NT2/D1 (cell line): ENCODE results near the gene KCNJ6.

Experiments
- SUZ12 ChIP-seq: IDR thresholded peaks from 2 replicates; pipeline ENCODE4 v1.6.1; 2011; ENCODE audit not compliant: insufficient read length, insufficient read depth; ENCODE audit errors: extremely low read depth
- YY1 ChIP-seq: IDR thresholded peaks from 2 replicates; pipeline ENCODE4 v1.6.1; 2011; ENCODE audit not compliant: insufficient read length, insufficient read depth
- ZNF274 ChIP-seq: IDR thresholded peaks from 2 replicates; pipeline ENCODE4 v1.6.1; 2011; ENCODE audit warnings: mild to moderate bottlenecking, low read depth, low read length

GRCh38 chr21:37792046-37792445 is 124.2 kb downstream of the KCNJ6 start:
- no peak for TF ChIP-seq YY1
- TF ChIP-seq ZNF274 = no peak
- no peak for TF ChIP-seq SUZ12
